ENCODE data around the gene SLFN11. TPM values are rescaled to one million over a fixed set of nuclear protein-coding genes. Genes with fewer than 3 reads are reported as not detected.
A peak's percentile ranks its signal among the peaks of the same experiment; 100 is the strongest.
"Not testable (repeated sequence)": the region's sequence is repeated elsewhere in the genome, so short reads cannot be mapped to it uniquely, and the experiment has no call there.

Gene SLFN11
- total and polyA plus RNA-seq, 8 donors: 9.8 to 92.7 (median 25.1) TPM

GRCh38 chr17:35407531-35407930 is 34.1 kb upstream of the SLFN11 start:
- intact Hi-C loops (cut with DNase I): no loop called here
- Histone ChIP-seq H3K27me3 (no peaks in the 10 kb centered on the region), H3K27ac (no peak overlapping the region), H3K4me3 (no peak overlapping the region), H3K4me1 (no peaks in the 10 kb centered on the region), H3K36me3 (peaks cover 0 to 41% of the 10 kb centered on the region in 2 donors), H3K9me3 (no peaks in the 10 kb centered on the region)
- DNase-seq (peak in 1 of 4 donors; percentile 69), ATAC-seq (no peak)
- TF ChIP-seq CTCF (IDR thresholded peaks at IDR 0.05): no peak

GRCh38 chr17:35406568-35406967 is 33.1 kb upstream of the SLFN11 start:
- H3K27ac ChIP-seq: no peak overlapping the region
- H3K9me3 ChIP-seq: no peaks in the 10 kb centered on the region
- no peak for DNase-seq
- H3K27me3 ChIP-seq: no peaks in the 10 kb centered on the region
- intact Hi-C loops (cut with DNase I): no loop called here
- no peak for ATAC-seq
- H3K4me3 ChIP-seq: no peak overlapping the region
- no peaks in the 10 kb centered on the region for H3K4me1 ChIP-seq
- TF ChIP-seq CTCF (IDR thresholded peaks at IDR 0.05): no peak
- H3K36me3 ChIP-seq: peaks cover 0 to 38% of the 10 kb centered on the region in 2 donors

GRCh38 chr17:35404360-35404759 is 30.9 kb upstream of the SLFN11 start:
- Histone ChIP-seq H3K4me1 (no peaks in the 10 kb centered on the region), H3K27me3 (no peaks in the 10 kb centered on the region), H3K4me3 (no peak overlapping the region), H3K27ac (no peak overlapping the region), H3K36me3 (peaks cover 0 to 18% of the 10 kb centered on the region in 2 donors), H3K9me3 (no peaks in the 10 kb centered on the region)
- intact Hi-C loops (cut with DNase I): no loop called here
- ATAC-seq (no peak), DNase-seq (no peak)
- no peak for TF ChIP-seq CTCF (IDR thresholded peaks at IDR 0.05)

GRCh38 chr17:35393783-35394182 is 20.4 kb upstream of the SLFN11 start:
- DNase-seq; H3K4me3 ChIP-seq; H3K27ac ChIP-seq; H3K27me3 ChIP-seq; intact Hi-C loops (cut with DNase I); ATAC-seq; H3K9me3 ChIP-seq; H3K4me1 ChIP-seq; H3K36me3 ChIP-seq: not testable (repeated sequence)

- Histone ChIP-seq H3K36me3 (no peaks in the 10 kb centered on the region), H3K27ac (no peak overlapping the region), H3K4me3 (no peak overlapping the region), H3K9me3 (no peaks in the 10 kb centered on the region), H3K4me1 (peaks cover 0 to 9% of the 10 kb centered on the region in 2 donors), H3K27me3 (no peaks in the 10 kb centered on the region)
- DNase-seq (no peak), ATAC-seq (peak; percentile 35)
- intact Hi-C loops (cut with DNase I): no loop called here
- TF ChIP-seq CTCF (IDR thresholded peaks at IDR 0.05): no peak
These were observed 17.2 kb upstream of the SLFN11 start for GRCh38 chr17:35390663-35391062.

- Histone ChIP-seq H3K9me3 (no peaks in the 10 kb centered on the region), H3K4me1 (peaks cover 0 to 9% of the 10 kb centered on the region in 2 donors), H3K36me3 (no peaks in the 10 kb centered on the region), H3K27ac (no peak overlapping the region), H3K4me3 (no peak overlapping the region), H3K27me3 (no peaks in the 10 kb centered on the region)
- intact Hi-C loops (cut with DNase I): no loop called here
- DNase-seq: no peak
- no peak for TF ChIP-seq CTCF (IDR thresholded peaks at IDR 0.05)
- ATAC-seq: no peak
These were observed 16.7 kb upstream of the SLFN11 start for GRCh38 chr17:35390156-35390555.

Measured in left lung (tissue), 10 donors.